AG08395 (cell line): ENCODE data around the gene ZNF334.

Source experiments
- DNase-seq: peaks from one replicate; pipeline ENCODE4 v3.0.0; 2012; ENCODE audit warnings: mixed read lengths, low spot score

Gene ZNF334

GRCh38 chr20:46485431-46485830 is 27.9 kb downstream of the ZNF334 start:
- DNase-seq: no peak

GRCh38 chr20:46484954-46485353 is 28.4 kb downstream of the ZNF334 start:
- no peak for DNase-seq

GRCh38 chr20:46483879-46484278 is 29.5 kb downstream of the ZNF334 start:
- DNase-seq: no peak

GRCh38 chr20:46482864-46483263 is 30.5 kb downstream of the ZNF334 start:
- DNase-seq: no peak

- no peak for DNase-seq
These were observed 35.7 kb downstream of the ZNF334 start for GRCh38 chr20:46477640-46478039.

GRCh38 chr20:46477225-46477624 is 36.1 kb downstream of the ZNF334 start:
- no peak for DNase-seq

GRCh38 chr20:46468508-46468907 is 44.9 kb downstream of the ZNF334 start:
- DNase-seq: no peak

- no peak for DNase-seq
These were observed 48.9 kb downstream of the ZNF334 start for GRCh38 chr20:46464451-46464850.

- no peak for DNase-seq
These were observed 49.5 kb downstream of the ZNF334 start for GRCh38 chr20:46463852-46464251.

- no peak for DNase-seq
These were observed 51.6 kb downstream of the ZNF334 start for GRCh38 chr20:46461808-46462207.

GRCh38 chr20:46458866-46459750 is 54.3 kb downstream of the ZNF334 start:
- DNase-seq: peak; percentile 11

GRCh38 chr20:46456255-46457028 is 56.9 kb downstream of the ZNF334 start:
- no peak for DNase-seq

- no peak for DNase-seq
These were observed 57.6 kb downstream of the ZNF334 start for GRCh38 chr20:46455729-46456128.
